ENCODE measurements around the gene IL11. TPM values are rescaled to one million over a fixed set of nuclear protein-coding genes. Genes with fewer than 3 reads are reported as not detected.

Gene IL11
- under 1 TPM in 1 of 2 experiments, not detected in 1; 0.18 TPM for total RNA-seq

DNA sequence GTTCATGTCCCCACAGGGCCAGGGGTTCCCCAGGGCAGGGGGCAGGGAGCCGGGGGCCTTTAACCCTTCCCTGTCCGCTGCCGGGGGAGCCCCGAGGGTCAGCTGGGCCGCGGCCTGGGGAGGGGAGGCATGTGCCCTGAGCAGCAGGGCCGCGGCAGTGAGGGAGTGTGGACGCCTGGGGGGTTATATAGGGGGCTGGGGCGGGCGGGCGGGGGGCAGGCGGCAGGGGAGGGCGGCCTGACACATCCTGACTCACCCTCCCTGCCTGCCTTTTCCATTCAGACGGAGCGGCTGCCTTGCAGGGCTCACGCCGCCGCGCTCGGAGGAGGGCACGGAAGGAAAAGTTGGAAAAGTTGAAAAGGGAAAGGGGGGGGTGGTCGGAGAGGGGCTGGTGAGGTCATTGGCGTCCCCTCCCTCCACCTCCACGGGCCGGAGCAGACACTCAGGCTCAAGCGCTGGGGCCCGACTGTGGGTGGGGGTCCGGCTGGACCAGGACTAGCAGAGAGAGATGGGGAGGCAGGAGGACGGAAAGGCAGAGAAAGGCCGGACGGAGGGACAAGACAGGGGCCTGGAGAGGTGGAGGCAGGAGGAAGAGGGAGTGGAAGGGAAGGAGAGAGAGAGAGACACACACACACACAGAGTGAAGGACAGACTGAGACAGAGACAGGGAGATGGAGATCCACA lies at the start of gene IL11:
Gene IL11 (minus strand): TSS at position 159 of the 684 bp plus-strand sequence. CDS start 153 bp downstream, at position 6.
- Mint-ChIP-seq H3K36me3 (ENCODE audit: low read depth) (no peaks in the 10 kb centered on the region), H3K4me3 (peak within 1 kb of the TSS; percentile 57), H3K27me3 (peaks cover 45% of the 10 kb centered on the region), H3K27ac (no peak within 1 kb of the TSS), H3K9me3 (no peaks in the 10 kb centered on the region), H3K4me1 (ENCODE audit: low read depth) (peaks cover 15% of the 10 kb centered on the region)
- ATAC-seq (no peak), DNase-seq (no peak)
- TF ChIP-seq CTCF (IDR thresholded peaks at IDR 0.05): no peak
- ChIA-PET CTCF (no interaction called here), POLR2A (interaction anchor here (0.7 to 8.1 kb wide), 3 partner anchors 13 to 39 kb away, joined by 3 to 37 read pairs (median 4); partner anchors contain the start of genes TMEM238 and UBE2S)
- intact Hi-C loops (cut with micrococcal nuclease): no loop called here

DNA sequence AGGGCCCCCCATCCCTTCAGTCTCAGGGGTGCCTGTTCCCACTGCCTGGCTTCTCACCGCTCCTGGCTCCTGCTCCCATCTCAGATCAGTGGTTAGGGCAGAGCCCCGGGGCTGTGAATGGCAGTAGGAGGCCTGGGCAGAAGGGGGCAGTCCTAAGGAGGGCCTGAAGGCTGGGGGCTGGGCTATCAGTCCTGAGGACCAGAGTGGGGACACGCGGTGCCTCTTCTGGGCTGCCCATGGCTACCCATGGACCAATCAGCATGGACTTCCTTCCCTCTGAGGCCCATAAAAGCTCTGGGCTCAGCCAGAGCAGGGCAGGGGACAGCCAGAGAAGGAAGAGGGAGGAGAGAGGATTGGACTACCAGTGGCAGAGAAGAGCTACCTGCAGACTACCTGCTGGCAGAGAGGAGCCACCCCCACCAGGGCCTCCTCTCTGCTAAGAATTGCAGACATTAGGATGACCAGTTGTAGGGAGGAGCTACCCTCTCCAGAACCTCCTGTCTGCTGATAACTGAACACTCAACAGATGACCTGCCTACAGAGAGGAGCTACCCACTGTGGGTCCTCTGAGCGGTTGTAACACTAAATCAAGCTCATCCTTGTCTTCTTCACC lies 49.5 kb upstream of the IL11 start:
- POLR2A ChIA-PET: interaction anchor here (0.9 kb wide), 1 partner anchor 17 kb away, joined by 3 read pairs; no protein-coding TSS in a partner anchor
- no peak for DNase-seq

GRCh38 chr19:55419103-55419502 lies 48.8 kb upstream of the IL11 start:
- POLR2A ChIA-PET: interaction anchor here (0.9 to 1.4 kb wide), 2 partner anchors 12 to 18 kb away, joined by 3 to 5 read pairs; no protein-coding TSS in a partner anchor
- H3K4me1 Mint-ChIP-seq (ENCODE audit: low read depth): peaks cover 8% of the 10 kb centered on the region

More for the DNA sequence above, 49.5 kb upstream of the IL11 start:
- no peak overlapping the region for H3K4me3 Mint-ChIP-seq
- no peak overlapping the region for H3K27ac Mint-ChIP-seq
- no peak for TF ChIP-seq CTCF (IDR thresholded peaks at IDR 0.05)
- H3K4me1 Mint-ChIP-seq (ENCODE audit: low read depth): peaks cover 8% of the 10 kb centered on the region
- H3K9me3 Mint-ChIP-seq: no peaks in the 10 kb centered on the region
- intact Hi-C loops (cut with micrococcal nuclease): no loop called here
- peaks cover under 1% of the 10 kb centered on the region for H3K27me3 Mint-ChIP-seq
- CTCF ChIA-PET: interaction anchor here (1.0 to 2.4 kb wide), 6 partner anchors 8 to 137 kb away, joined by 3 to 9 read pairs (median 3); no protein-coding TSS in a partner anchor
- no peaks in the 10 kb centered on the region for H3K36me3 Mint-ChIP-seq (ENCODE audit: low read depth)
- ATAC-seq: no peak

DNA sequence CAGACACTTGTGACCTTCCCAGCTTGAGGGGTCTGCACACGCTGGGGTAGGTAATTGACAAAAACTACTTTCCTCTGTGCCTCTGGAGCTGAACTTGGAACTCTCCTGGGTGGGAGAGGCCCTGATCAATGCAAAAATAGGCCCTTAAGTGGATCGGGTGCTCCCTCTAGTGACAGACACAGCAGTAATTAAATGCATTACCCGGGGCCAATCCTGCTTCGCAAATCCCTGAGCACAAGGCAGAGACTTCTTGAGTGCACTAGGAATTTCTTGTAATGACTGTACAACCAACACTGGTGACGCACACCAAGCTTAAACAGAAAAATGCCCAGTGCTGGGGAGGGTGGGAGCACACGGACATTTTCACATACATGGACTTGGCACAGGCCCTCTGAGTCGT lies 47.9 kb upstream of the IL11 start:
- intact Hi-C loops (cut with micrococcal nuclease): no loop called here
- DNase-seq (peak; percentile 68), ATAC-seq (peak; percentile 85)
- peak; percentile 84 for TF ChIP-seq CTCF (IDR thresholded peaks at IDR 0.05)
- no peak overlapping the region for H3K27ac Mint-ChIP-seq
- H3K36me3 Mint-ChIP-seq (ENCODE audit: low read depth): no peaks in the 10 kb centered on the region
- ChIA-PET POLR2A (interaction anchor here (0.6 to 1.4 kb wide), 10 partner anchors 11 to 165 kb away, joined by 3 to 5 read pairs (median 4); partner anchors contain the start of gene HSPBP1), CTCF (interaction anchor here (0.6 to 2.4 kb wide), 12 partner anchors 9 to 300 kb away, joined by 3 to 9 read pairs (median 4); no protein-coding TSS in a partner anchor)
- H3K4me1 Mint-ChIP-seq (ENCODE audit: low read depth): peaks cover 8% of the 10 kb centered on the region
- no peaks in the 10 kb centered on the region for H3K27me3 Mint-ChIP-seq
- no peak overlapping the region for H3K4me3 Mint-ChIP-seq
- no peaks in the 10 kb centered on the region for H3K9me3 Mint-ChIP-seq

More at GRCh38 chr19:55419103-55419502, 48.8 kb upstream of the IL11 start:
- CTCF ChIA-PET: interaction anchor here (0.9 to 2.4 kb wide), 9 partner anchors 9 to 301 kb away, joined by 3 to 9 read pairs (median 3); no protein-coding TSS in a partner anchor
- no peak for TF ChIP-seq CTCF (IDR thresholded peaks at IDR 0.05)
- DNase-seq (no peak), ATAC-seq (no peak)
- H3K4me3 Mint-ChIP-seq: no peak overlapping the region
- intact Hi-C loops (cut with micrococcal nuclease): no loop called here
- no peaks in the 10 kb centered on the region for H3K27me3 Mint-ChIP-seq
- no peaks in the 10 kb centered on the region for H3K9me3 Mint-ChIP-seq
- H3K27ac Mint-ChIP-seq: no peak overlapping the region
- no peaks in the 10 kb centered on the region for H3K36me3 Mint-ChIP-seq (ENCODE audit: low read depth)
